ENCODE results near the gene TOP2A.

- no peak for TF ChIP-seq MLX (CRISPR knock-in tag; conservative IDR thresholded peaks at IDR 0.05)
- TF ChIP-seq HNRNPUL1 (IDR thresholded peaks at IDR 0.05; ENCODE audit: low read length), result no peak
- no peak for TF ChIP-seq BRF2 (IDR thresholded peaks at IDR 0.05; ENCODE audit: borderline replicate concordance, insufficient read depth, insufficient read length)
- TF ChIP-seq ZNF408 (CRISPR knock-in tag; IDR thresholded peaks at IDR 0.05; ENCODE audit: low read depth), result no peak
- no peak for TF ChIP-seq CTCF (IDR thresholded peaks at IDR 0.05 in 2 of 3, conservative IDR thresholded peaks at IDR 0.05 in 1 of 3; ENCODE audit: insufficient read depth in 2 of 3, low read depth in 1 of 3, low read length in 3 of 3)
- no peak for TF ChIP-seq DNMT1 (IDR thresholded peaks at IDR 0.05)
These were observed 69.6 kb downstream of the TOP2A start for GRCh38 chr17:40348136-40348504.
